DOHH2 (cell line): ENCODE measurements around the gene HDLBP.

ENCODE experiments used
- H3F3A ChIP-seq: fragments of 200-600 bp; sonication (generic), shearing (Covaris generic); 2 replicates; pipeline ENCODE4 v1.6.0; 2016; ENCODE audit warnings: antibody characterized with exemption, mild to moderate bottlenecking; ENCODE audit not compliant: control insufficient read depth, insufficient read depth
- H3K27ac ChIP-seq: fragments of 200-600 bp; sonication (generic); 2 replicates; pipeline ENCODE4 v1.5.1; 2014; ENCODE audit warnings: low read depth, mild to moderate bottlenecking, low read length, moderate library complexity
- H3K27me3 ChIP-seq: fragments of 200-600 bp; sonication (generic); 2 replicates; pipeline ENCODE4 v1.6.1; 2014; ENCODE audit warnings: mild to moderate bottlenecking, low read length, mixed read lengths; ENCODE audit not compliant: control insufficient read depth
- H3K36me3 ChIP-seq: fragments of 200-600 bp; sonication (generic); 2 replicates; pipeline ENCODE4 v1.6.1; 2014; ENCODE audit warnings: mild to moderate bottlenecking, low read length, moderate library complexity, mixed read lengths; ENCODE audit not compliant: control insufficient read depth
- H3K4me1 ChIP-seq: fragments of 200-600 bp; sonication (generic); 2 replicates; pipeline ENCODE4 v1.6.1; 2014; ENCODE audit warnings: mild to moderate bottlenecking, low read length, mixed read lengths; ENCODE audit not compliant: control insufficient read depth
- H3K4me2 ChIP-seq: fragments of 200-600 bp; sonication (generic); 2 replicates; pipeline ENCODE4 v1.6.0; 2014; ENCODE audit warnings: mild to moderate bottlenecking, low read length, moderate library complexity
- H3K4me3 ChIP-seq: fragments of 200-600 bp; sonication (generic); 2 replicates; pipeline ENCODE4 v1.5.1; 2014; ENCODE audit warnings: mild to moderate bottlenecking, low read length, mixed read lengths
- H3K79me2 ChIP-seq: fragments of 200-600 bp; sonication (generic); 2 replicates; pipeline ENCODE4 v1.6.1; 2014; ENCODE audit warnings: mild to moderate bottlenecking, low read length, mixed read lengths; ENCODE audit not compliant: control insufficient read depth
- H3K9me2 ChIP-seq: fragments of 200-600 bp; sonication (generic); replicated peaks from 2 replicates; pipeline ENCODE4 v1.6.1; 2014; ENCODE audit warnings: mild to moderate bottlenecking, low read length, mixed read lengths; ENCODE audit not compliant: control insufficient read depth
- H3K9me3 ChIP-seq: fragments of 200-600 bp; sonication (generic); 2 replicates; pipeline ENCODE4 v1.6.1; 2014; ENCODE audit warnings: antibody characterized with exemption, low read length, mixed read lengths; ENCODE audit not compliant: control insufficient read depth, insufficient read depth
- H4K20me1 ChIP-seq: fragments of 200-600 bp; sonication (generic); 2 replicates; pipeline ENCODE4 v1.6.0; 2014; ENCODE audit warnings: low read depth, mild to moderate bottlenecking, antibody characterized with exemption, low read length, moderate library complexity; ENCODE audit not compliant: control insufficient read depth, insufficient read depth
- EZH2phosphoT487 ChIP-seq: fragments of 200-600 bp; sonication (generic); IDR thresholded peaks from 2 replicates; pipeline ENCODE4 v1.6.1; 2017; ENCODE audit warnings: borderline replicate concordance, mild to moderate bottlenecking, antibody characterized with exemption, low read length, moderate library complexity, mixed read lengths
- TF ChIP-seq, protein P1 (sequence below): fragments of 200-600 bp; sonication (generic); IDR thresholded peaks from one replicate; pipeline ENCODE4 v1.5.1; 2014; ENCODE audit warnings: antibody characterized with exemption, mild to moderate bottlenecking, low read depth, low read length; ENCODE audit not compliant: poor library complexity, severe bottlenecking

Gene HDLBP

DNA sequence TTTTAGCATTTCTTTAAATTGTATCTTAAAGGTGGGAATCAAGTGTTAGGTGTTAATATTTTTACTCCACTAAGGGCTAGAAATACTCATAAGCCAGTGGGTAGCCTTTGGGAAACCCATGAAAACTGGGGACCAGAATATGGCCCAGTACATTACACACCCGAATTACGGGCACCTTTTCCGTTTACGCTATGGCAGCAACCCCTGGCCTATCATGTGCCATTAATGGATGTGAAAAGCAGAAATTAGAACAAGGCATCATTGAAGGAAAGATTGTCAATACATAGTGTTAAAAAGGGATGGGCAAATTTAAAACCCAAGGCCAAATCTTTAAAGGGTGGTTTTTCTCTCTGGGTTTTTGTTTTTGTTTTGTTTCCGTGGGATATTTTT, 41.4 kb upstream of the HDLBP start:
- Histone ChIP-seq H3K36me3 (peaks cover 53% of the 10 kb centered on the region), H3K4me2 (peak overlapping the region; percentile 85), H3K4me3 (peak overlapping the region; percentile 99), H3F3A (peaks cover 34% of the 10 kb centered on the region), H3K4me1 (peaks cover 53% of the 10 kb centered on the region), H4K20me1 (peaks cover 23% of the 10 kb centered on the region), H3K27ac (peak overlapping the region; percentile 38), H3K9me2 (no peaks in the 10 kb centered on the region), H3K9me3 (no peaks in the 10 kb centered on the region), H3K27me3 (no peaks in the 10 kb centered on the region), H3K79me2 (peaks cover 56% of the 10 kb centered on the region)
- TF ChIP-seq, protein P1, sequence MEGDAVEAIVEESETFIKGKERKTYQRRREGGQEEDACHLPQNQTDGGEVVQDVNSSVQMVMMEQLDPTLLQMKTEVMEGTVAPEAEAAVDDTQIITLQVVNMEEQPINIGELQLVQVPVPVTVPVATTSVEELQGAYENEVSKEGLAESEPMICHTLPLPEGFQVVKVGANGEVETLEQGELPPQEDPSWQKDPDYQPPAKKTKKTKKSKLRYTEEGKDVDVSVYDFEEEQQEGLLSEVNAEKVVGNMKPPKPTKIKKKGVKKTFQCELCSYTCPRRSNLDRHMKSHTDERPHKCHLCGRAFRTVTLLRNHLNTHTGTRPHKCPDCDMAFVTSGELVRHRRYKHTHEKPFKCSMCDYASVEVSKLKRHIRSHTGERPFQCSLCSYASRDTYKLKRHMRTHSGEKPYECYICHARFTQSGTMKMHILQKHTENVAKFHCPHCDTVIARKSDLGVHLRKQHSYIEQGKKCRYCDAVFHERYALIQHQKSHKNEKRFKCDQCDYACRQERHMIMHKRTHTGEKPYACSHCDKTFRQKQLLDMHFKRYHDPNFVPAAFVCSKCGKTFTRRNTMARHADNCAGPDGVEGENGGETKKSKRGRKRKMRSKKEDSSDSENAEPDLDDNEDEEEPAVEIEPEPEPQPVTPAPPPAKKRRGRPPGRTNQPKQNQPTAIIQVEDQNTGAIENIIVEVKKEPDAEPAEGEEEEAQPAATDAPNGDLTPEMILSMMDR = no peak
- TF ChIP-seq EZH2phosphoT487 = no peak

DNA sequence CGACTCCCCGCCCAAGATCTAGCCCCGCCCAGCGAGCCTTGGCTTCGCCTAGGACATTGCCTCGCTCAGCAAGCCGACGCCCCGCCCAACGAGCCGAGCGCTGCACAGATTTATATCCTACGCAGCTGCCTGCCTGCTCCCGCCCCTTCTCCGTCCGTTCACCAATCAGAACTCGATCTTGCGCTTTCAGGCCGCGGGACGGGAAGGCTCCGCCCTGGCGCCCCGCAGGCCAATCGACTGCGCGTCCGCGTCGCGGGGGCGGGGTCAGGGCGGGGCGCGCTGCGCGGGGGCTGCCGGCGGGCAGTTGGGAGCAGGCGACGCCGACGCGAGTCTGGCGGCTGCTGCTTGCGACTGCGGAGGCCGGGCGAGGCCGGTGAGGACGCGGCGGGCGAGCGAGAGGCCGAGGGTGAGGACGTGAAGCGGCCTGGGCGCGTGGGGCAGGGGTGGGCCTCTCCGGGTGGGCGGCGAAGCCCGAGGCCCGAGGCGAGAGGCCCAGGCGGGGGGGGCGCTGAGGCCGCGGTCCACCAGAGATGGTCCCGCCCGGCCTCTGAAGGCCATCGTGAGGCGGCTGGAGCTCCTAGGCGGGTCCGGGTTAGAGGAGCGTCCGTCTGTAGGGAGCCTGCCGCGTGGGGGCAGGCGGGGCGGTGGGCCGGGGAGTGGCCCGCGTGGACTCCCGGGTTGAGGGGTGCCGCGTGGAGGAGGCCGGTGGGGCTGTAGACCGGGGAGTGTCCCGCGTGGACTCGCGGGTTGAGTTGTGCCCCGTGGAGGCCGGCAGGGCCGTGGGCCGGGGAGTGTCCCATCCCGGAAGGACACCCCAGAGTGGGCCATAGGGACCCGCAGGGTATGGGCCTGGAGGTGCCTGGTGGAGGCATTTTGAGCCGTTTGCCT, 40.8 kb upstream of the HDLBP start, which contains the start of gene FARP2:
Gene FARP2 (plus strand): TSS at position 303 of the 888 bp plus-strand sequence. CDS start 16,823 bp downstream, outside the sequence.
- TF ChIP-seq, protein P1 = peak; percentile 8
- TF ChIP-seq EZH2phosphoT487 = no peak
- Histone ChIP-seq H3K9me3 (no peaks in the 10 kb centered on the region), H3K4me1 (peaks cover 52% of the 10 kb centered on the region), H3K4me3 (peak within 1 kb of the TSS; percentile 99), H4K20me1 (peaks cover 23% of the 10 kb centered on the region), H3K9me2 (no peaks in the 10 kb centered on the region), H3K27ac (peak within 1 kb of the TSS; percentile 38), H3K79me2 (peaks cover 51% of the 10 kb centered on the region), H3F3A (peaks cover 40% of the 10 kb centered on the region), H3K27me3 (no peaks in the 10 kb centered on the region), H3K36me3 (peaks cover 59% of the 10 kb centered on the region), H3K4me2 (peak within 1 kb of the TSS; percentile 85)

DNA sequence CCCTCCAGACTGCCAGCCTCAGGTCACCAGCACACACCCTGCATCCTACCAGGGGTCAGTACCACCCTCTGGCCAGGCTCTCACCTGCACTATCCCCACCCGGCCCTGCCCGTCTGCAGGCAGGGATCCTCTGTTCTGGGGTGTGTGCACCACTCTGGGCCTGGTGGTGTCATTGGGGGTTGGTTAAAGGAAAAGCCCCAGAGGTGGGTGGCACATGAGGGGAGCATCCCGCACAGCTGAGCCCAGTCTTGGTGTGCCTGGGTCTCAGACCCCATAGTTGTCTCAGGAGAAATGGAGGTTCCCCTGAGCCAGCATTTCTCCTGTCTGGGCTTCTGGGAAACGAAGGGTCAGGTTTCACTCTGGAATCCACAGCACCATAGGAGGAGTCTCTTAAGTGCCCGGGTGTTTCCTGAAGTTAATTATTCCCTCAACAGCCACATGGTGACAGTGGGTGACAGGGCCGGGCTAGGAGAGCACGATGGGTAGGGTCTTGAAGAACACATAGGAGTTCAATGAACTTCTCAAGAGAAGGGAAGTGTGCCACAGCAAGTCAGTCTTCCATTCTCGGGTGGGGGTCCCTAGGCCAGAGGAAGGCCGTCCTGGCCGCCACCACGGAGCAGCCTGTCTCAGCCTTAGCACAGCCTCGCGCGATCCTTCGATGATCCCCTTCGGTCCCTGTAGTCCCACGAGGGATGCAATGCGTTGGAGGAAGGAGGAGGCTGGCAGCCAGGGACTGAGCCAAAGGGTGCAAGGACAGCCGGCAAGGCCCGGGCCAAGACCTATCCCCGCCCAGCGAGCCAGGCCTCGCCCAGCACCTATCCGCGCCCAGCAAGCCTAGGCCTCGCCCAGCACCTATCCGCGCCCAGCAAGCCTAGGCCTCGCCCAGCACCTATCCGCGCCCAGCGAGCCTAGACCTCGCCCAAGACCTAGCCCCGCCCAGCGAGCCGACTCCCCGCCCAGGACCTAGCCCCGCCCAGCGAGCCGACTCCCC, 39.5 kb upstream of the HDLBP start:
- no peak for TF ChIP-seq EZH2phosphoT487
- TF ChIP-seq, protein P1 = no peak
- Histone ChIP-seq H3K4me3 (peak overlapping the region; percentile 50), H3K27ac (no peak overlapping the region), H3K4me1 (peaks cover 40% of the 10 kb centered on the region), H3K27me3 (no peaks in the 10 kb centered on the region), H3F3A (peaks cover 45% of the 10 kb centered on the region), H3K36me3 (peaks cover 72% of the 10 kb centered on the region), H3K79me2 (peaks cover 38% of the 10 kb centered on the region), H3K9me2 (no peaks in the 10 kb centered on the region), H3K9me3 (no peaks in the 10 kb centered on the region), H4K20me1 (peaks cover 23% of the 10 kb centered on the region), H3K4me2 (peak overlapping the region; percentile 46)
